IPS-18a (cell line): ENCODE results near the gene SPEM2.

Source experiments
- H3K27ac ChIP-seq: one replicate; pipeline ENCODE4 v1.5.1; 2013; ENCODE audit warnings: low read length
- H3K27me3 ChIP-seq: one replicate; pipeline ENCODE4 v1.6.1; 2013; ENCODE audit warnings: mild to moderate bottlenecking, low read length; ENCODE audit not compliant: control insufficient read depth, insufficient read depth
- H3K36me3 ChIP-seq: one replicate; pipeline ENCODE4 v1.6.1; 2013; ENCODE audit warnings: low read depth, low read length; ENCODE audit not compliant: control insufficient read depth
- H3K4me1 ChIP-seq: one replicate; pipeline ENCODE4 v1.6.1; 2013; ENCODE audit warnings: low read depth, low read length; ENCODE audit not compliant: control insufficient read depth
- H3K4me3 ChIP-seq: one replicate; pipeline ENCODE4 v1.5.1; 2013; ENCODE audit warnings: low read length
- H3K9ac ChIP-seq: one replicate; pipeline ENCODE4 v1.6.1; 2013; ENCODE audit warnings: mild to moderate bottlenecking, low read length, moderate library complexity
- H3K9me3 ChIP-seq: one replicate; pipeline ENCODE4 v1.6.1; 2013; ENCODE audit warnings: low read depth, low read length; ENCODE audit not compliant: control insufficient read depth

The SPEM2 gene

GRCh38 chr17:7391307-7391706 is 34.1 kb upstream of the SPEM2 start:
- Histone ChIP-seq H3K4me1 (no peaks in the 10 kb centered on the region), H3K9me3 (no peaks in the 10 kb centered on the region), H3K27ac (no peak overlapping the region), H3K9ac (no peak overlapping the region), H3K27me3 (no peaks in the 10 kb centered on the region), H3K4me3 (no peak overlapping the region), H3K36me3 (peaks cover 13% of the 10 kb centered on the region)

GRCh38 chr17:7392696-7393612 is 32.5 kb upstream of the SPEM2 start:
- Histone ChIP-seq H3K9ac (peak overlapping the region; percentile 61), H3K27ac (no peak overlapping the region), H3K4me1 (no peaks in the 10 kb centered on the region), H3K4me3 (peak overlapping the region; percentile 85), H3K36me3 (peaks cover 13% of the 10 kb centered on the region), H3K27me3 (no peaks in the 10 kb centered on the region), H3K9me3 (no peaks in the 10 kb centered on the region)

- no peaks in the 10 kb centered on the region for H3K9me3 ChIP-seq
These were observed 31.6 kb upstream of the SPEM2 start for GRCh38 chr17:7393613-7394451.

GRCh38 chr17:7394452-7395191 is 30.8 kb upstream of the SPEM2 start, which contains the start of gene PLSCR3:
Gene PLSCR3, minus strand, starts transcription at chr17:7394525. Its CDS starts 415 bp downstream, at chr17:7394110.
- H3K36me3 ChIP-seq, result peaks cover 6% of the 10 kb centered on the region
- peak within 1 kb of the TSS; percentile 61 for H3K9ac ChIP-seq

More at GRCh38 chr17:7393613-7394451, 31.6 kb upstream of the SPEM2 start:
- Histone ChIP-seq H3K4me1 (no peaks in the 10 kb centered on the region), H3K27me3 (no peaks in the 10 kb centered on the region), H3K9ac (peak overlapping the region; percentile 61), H3K27ac (no peak overlapping the region), H3K36me3 (peaks cover 13% of the 10 kb centered on the region), H3K4me3 (peak overlapping the region; percentile 85)

GRCh38 chr17:7396147-7396546 is 29.3 kb upstream of the SPEM2 start:
- Histone ChIP-seq H3K36me3 (peaks cover 3% of the 10 kb centered on the region), H3K9ac (no peak overlapping the region), H3K27ac (no peak overlapping the region), H3K9me3 (no peaks in the 10 kb centered on the region), H3K4me1 (no peaks in the 10 kb centered on the region), H3K27me3 (no peaks in the 10 kb centered on the region), H3K4me3 (no peak overlapping the region)

More at GRCh38 chr17:7394452-7395191, 30.8 kb upstream of the SPEM2 start, which contains the start of gene PLSCR3:
- no peaks in the 10 kb centered on the region for H3K9me3 ChIP-seq
- no peaks in the 10 kb centered on the region for H3K4me1 ChIP-seq
- no peaks in the 10 kb centered on the region for H3K27me3 ChIP-seq
- peak within 1 kb of the TSS; percentile 85 for H3K4me3 ChIP-seq
- H3K27ac ChIP-seq, result no peak within 1 kb of the TSS

GRCh38 chr17:7398612-7399011 is 26.8 kb upstream of the SPEM2 start:
- Histone ChIP-seq H3K27ac (no peak overlapping the region), H3K4me3 (no peak overlapping the region)

GRCh38 chr17:7403043-7403726 is 22.2 kb upstream of the SPEM2 start:
- Histone ChIP-seq H3K4me1 (peaks cover 23% of the 10 kb centered on the region), H3K36me3 (no peaks in the 10 kb centered on the region), H3K4me3 (peak overlapping the region; percentile 88), H3K27ac (no peak overlapping the region), H3K9ac (peak overlapping the region; percentile 72), H3K9me3 (no peaks in the 10 kb centered on the region), H3K27me3 (no peaks in the 10 kb centered on the region)

More at GRCh38 chr17:7398612-7399011, 26.8 kb upstream of the SPEM2 start:
- Histone ChIP-seq H3K9me3 (no peaks in the 10 kb centered on the region), H3K36me3 (no peaks in the 10 kb centered on the region), H3K27me3 (no peaks in the 10 kb centered on the region), H3K9ac (no peak overlapping the region), H3K4me1 (peaks cover 7% of the 10 kb centered on the region)

- Histone ChIP-seq H3K4me1 (peaks cover 23% of the 10 kb centered on the region), H3K27ac (peak overlapping the region; percentile 43), H3K27me3 (no peaks in the 10 kb centered on the region), H3K4me3 (peak overlapping the region; percentile 88), H3K36me3 (no peaks in the 10 kb centered on the region), H3K9me3 (no peaks in the 10 kb centered on the region), H3K9ac (peak overlapping the region; percentile 72)
These were observed 21.8 kb upstream of the SPEM2 start for GRCh38 chr17:7403727-7403976.

- Histone ChIP-seq H3K27ac (peak within 1 kb of the TSS; percentile 43), H3K27me3 (no peaks in the 10 kb centered on the region), H3K9me3 (no peaks in the 10 kb centered on the region), H3K36me3 (peaks cover 5% of the 10 kb centered on the region), H3K4me3 (peak within 1 kb of the TSS; percentile 88), H3K4me1 (peaks cover 23% of the 10 kb centered on the region), H3K9ac (peak within 1 kb of the TSS; percentile 72)
These were observed 21.3 kb upstream of the SPEM2 start, which contains the start of gene TMEM256 for GRCh38 chr17:7403977-7404736. Gene TMEM256, minus strand, starts transcription at chr17:7404097. Its CDS starts 13 bp downstream, at chr17:7404084.

- peaks cover 23% of the 10 kb centered on the region for H3K4me1 ChIP-seq
- H3K9me3 ChIP-seq, result no peaks in the 10 kb centered on the region
- H3K27me3 ChIP-seq, result no peaks in the 10 kb centered on the region
- H3K36me3 ChIP-seq, result peaks cover 12% of the 10 kb centered on the region
- peak overlapping the region; percentile 47 for H3K9ac ChIP-seq
- H3K4me3 ChIP-seq, result peak overlapping the region; percentile 87
- H3K27ac ChIP-seq, result no peak overlapping the region
These were observed 20.6 kb upstream of the SPEM2 start for GRCh38 chr17:7404737-7405349.
